NB4 (cell line): ENCODE measurements around the gene GAS7.

ENCODE experiments used
- DNase-seq: peaks from one replicate; pipeline ENCODE4 v3.0.0; 2010; ENCODE audit warnings: low read depth
- H3K4me3 ChIP-seq: one replicate; pipeline ENCODE4 v1.5.1; 2011; ENCODE audit warnings: mild to moderate bottlenecking, low read depth, low read length, moderate library complexity
- MYC ChIP-seq: IDR thresholded peaks from 2 replicates; pipeline ENCODE4 v1.6.1; 2011; ENCODE audit warnings: low read depth, low read length
- POLR2A ChIP-seq: IDR thresholded peaks from 2 replicates; pipeline ENCODE4 v1.6.1; 2011; ENCODE audit warnings: mild to moderate bottlenecking; ENCODE audit not compliant: insufficient read length; ENCODE audit errors: extremely low read depth
- TF ChIP-seq, protein P1 (sequence below): IDR thresholded peaks from 2 replicates; pipeline ENCODE4 v1.6.1; 2011; ENCODE audit warnings: low read depth, low read length
- TF ChIP-seq, protein P2 (sequence below): IDR thresholded peaks from one replicate; pipeline ENCODE4 v1.5.1; 2012; ENCODE audit warnings: low read depth, low read length

GAS7 gene

DNA sequence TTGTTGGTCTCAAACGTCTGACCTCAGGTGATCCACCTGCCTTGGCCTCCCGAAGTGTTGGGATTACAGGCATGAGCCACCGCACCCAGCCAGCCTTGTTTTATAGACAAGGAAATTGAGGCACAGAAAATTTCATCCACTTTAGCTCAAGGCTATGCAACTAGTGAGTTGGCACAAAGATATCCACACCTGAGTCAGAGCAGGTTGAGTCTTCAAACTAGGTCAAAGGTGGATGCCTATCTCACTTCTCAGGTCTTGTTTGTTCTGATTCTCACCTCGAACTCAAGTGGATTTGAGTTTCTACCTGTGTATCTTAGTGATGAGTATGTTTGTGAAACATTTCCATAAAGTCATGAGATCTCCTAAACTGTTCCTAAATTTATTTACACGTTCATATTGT lies 35.6 kb upstream of the GAS7 start:
- DNase-seq: no peak
- no peak for TF ChIP-seq MYC
- TF ChIP-seq, protein P1, sequence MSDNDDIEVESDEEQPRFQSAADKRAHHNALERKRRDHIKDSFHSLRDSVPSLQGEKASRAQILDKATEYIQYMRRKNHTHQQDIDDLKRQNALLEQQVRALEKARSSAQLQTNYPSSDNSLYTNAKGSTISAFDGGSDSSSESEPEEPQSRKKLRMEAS: no peak
- TF ChIP-seq, protein P2, sequence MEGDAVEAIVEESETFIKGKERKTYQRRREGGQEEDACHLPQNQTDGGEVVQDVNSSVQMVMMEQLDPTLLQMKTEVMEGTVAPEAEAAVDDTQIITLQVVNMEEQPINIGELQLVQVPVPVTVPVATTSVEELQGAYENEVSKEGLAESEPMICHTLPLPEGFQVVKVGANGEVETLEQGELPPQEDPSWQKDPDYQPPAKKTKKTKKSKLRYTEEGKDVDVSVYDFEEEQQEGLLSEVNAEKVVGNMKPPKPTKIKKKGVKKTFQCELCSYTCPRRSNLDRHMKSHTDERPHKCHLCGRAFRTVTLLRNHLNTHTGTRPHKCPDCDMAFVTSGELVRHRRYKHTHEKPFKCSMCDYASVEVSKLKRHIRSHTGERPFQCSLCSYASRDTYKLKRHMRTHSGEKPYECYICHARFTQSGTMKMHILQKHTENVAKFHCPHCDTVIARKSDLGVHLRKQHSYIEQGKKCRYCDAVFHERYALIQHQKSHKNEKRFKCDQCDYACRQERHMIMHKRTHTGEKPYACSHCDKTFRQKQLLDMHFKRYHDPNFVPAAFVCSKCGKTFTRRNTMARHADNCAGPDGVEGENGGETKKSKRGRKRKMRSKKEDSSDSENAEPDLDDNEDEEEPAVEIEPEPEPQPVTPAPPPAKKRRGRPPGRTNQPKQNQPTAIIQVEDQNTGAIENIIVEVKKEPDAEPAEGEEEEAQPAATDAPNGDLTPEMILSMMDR: no peak
- TF ChIP-seq POLR2A: no peak

DNA sequence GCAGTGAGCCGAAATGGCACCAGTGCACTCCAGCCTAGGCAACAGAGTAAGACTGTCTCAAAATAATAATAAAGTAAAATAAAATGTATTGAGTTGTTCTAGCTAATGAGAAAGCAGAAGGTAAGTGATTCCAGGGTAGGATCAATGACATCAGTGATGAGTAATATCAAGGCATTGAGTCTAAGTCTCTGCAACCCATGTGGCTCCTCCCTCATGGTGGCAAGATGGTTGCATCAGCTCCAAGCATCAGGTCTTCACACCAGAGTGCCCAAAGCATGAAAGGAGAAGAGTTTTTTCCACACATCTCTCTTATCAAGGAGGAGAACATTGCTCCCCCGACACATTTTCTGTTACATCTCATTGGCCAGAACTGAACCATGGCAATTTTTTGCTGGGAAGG lies 34.8 kb upstream of the GAS7 start:
- DNase-seq: peak; percentile 40
- TF ChIP-seq, protein P2: no peak
- TF ChIP-seq POLR2A (no peak), MYC (no peak)
- TF ChIP-seq, protein P1: no peak
- no peak overlapping the region for H3K4me3 ChIP-seq

More for the DNA sequence above, 35.6 kb upstream of the GAS7 start:
- H3K4me3 ChIP-seq: no peak overlapping the region

DNA sequence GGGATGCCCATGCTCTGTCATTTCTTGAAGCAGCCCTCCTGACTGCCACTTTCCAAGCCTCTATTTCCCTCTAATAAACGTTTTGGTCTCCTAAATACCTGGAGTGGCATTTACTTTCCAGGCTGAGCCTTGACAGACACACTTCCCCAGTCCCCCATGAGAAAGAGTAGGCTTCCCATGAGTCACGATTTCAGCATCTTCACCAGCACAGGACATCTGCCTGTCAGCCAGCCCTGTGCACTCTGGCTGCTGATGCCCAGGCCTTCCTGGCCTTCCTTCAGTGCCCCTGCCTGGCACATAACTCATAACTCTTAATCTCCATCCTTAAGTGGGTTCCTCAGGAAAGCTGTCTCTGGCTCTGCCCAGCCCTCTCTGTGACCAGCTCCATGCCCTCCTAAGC lies 30.8 kb upstream of the GAS7 start:
- peak; percentile 37 for DNase-seq
- TF ChIP-seq, protein P2: no peak
- TF ChIP-seq POLR2A (no peak), MYC (no peak)
- TF ChIP-seq, protein P1: no peak
- H3K4me3 ChIP-seq: no peak overlapping the region

DNA sequence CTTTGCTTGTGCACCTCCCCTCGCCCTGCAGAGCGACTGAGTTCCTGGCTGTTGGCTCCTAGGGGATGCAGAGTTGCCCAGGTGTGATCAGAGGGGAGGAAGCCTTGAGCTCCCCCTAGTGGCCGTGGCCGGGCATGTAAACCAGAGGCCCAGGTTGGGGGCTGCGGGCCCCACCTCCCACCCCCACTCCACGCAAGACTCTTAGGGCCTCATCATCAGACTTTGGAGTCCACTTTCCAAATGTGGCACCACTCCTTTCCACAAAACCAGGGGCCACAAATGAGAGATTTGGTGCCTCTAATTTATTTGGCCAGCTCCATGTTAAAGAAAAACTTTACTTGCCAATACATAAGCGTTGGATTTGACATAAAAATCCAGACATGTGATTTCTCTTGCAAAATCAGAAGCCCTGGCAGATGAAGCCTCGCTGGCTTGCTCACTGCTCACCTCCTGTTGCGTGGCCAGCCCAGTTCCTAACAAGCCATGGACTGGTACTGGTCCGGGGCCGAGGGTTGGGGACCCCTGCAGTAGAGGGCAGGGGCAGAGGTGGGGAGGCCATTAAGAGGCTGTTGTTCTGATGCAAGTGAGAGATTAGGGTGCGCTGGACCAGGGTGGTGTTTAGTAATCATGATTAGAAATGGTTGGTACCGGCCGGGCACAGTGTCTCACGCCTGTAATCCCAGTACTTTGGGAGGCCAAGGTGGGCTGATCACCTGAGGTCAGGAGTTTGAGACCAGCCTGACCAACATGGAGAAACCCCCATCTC lies 28.7 kb upstream of the GAS7 start:
- TF ChIP-seq POLR2A: no peak
- TF ChIP-seq, protein P1: no peak
- TF ChIP-seq, protein P2: peak; percentile 95
- TF ChIP-seq MYC: no peak
- DNase-seq: peak; percentile 74
- no peak overlapping the region for H3K4me3 ChIP-seq

DNA sequence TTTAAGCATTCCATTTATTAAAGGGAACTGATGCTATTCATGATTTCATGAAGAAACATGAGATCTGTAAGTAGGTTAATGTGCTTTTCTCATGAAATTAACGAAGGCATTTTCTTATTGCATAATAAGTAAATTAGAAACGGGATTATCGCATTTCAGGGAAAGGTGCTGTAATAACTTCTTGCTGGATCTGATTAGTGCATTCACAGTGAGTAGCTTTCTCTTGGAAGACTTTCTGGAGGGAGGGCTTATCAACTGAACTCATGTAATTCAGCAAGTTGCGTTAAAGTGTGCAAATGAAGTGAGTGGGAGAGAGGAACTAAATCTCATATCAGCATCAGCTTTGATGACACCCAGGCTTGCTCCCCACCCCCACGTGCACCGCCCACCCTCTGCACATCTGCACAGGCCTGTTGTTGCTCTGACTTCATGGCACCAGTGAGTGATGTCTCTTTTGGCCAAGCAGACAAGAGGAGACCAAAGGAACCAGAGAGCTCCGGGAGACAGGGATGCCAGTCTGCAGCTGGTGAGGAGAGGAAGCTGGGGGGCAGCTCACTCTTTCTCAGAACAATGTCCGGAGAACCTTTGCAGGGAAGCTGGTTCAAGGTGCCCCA lies 26.3 kb upstream of the GAS7 start:
- TF ChIP-seq, protein P2: no peak
- TF ChIP-seq, protein P1: peak; percentile 61
- TF ChIP-seq MYC: 0 out of 2 replicates have a peak, but pooled peaks have one; percentile 24
- H3K4me3 ChIP-seq: no peak overlapping the region
- DNase-seq: peak; percentile 68
